ENCODE measurements around the gene PTPA.

The PTPA gene

GRCh38 chr9:129084087-129084486 lies 27.1 kb upstream of the PTPA start:
- DNase-seq = no peak

GRCh38 chr9:129089246-129089645 lies 22.0 kb upstream of the PTPA start:
- no peak for DNase-seq

GRCh38 chr9:129093602-129094386 lies 17.4 kb upstream of the PTPA start:
- no peak for DNase-seq

- no peak for DNase-seq
Measured at GRCh38 chr9:129094387-129095169, 16.6 kb upstream of the PTPA start.

- DNase-seq = no peak
Measured at GRCh38 chr9:129095170-129095667, 16.0 kb upstream of the PTPA start.

GRCh38 chr9:129095908-129096307 lies 15.3 kb upstream of the PTPA start:
- no peak for DNase-seq

GRCh38 chr9:129097671-129098306 lies 13.4 kb upstream of the PTPA start:
- DNase-seq = no peak

- no peak for DNase-seq
Measured at GRCh38 chr9:129098328-129098727, 12.9 kb upstream of the PTPA start.

- no peak for DNase-seq
Measured at GRCh38 chr9:129100383-129101169, 10.6 kb upstream of the PTPA start.

- no peak for DNase-seq
Measured at GRCh38 chr9:129101279-129101678, 9.9 kb upstream of the PTPA start.

- no peak for DNase-seq
Measured at GRCh38 chr9:129102095-129102525, 9.1 kb upstream of the PTPA start.

- peak; percentile 35 for DNase-seq
Measured at GRCh38 chr9:129102791-129103594, 8.2 kb upstream of the PTPA start.

GRCh38 chr9:129103595-129103965 lies 7.6 kb upstream of the PTPA start:
- no peak for DNase-seq

GRCh38 chr9:129104051-129104450 lies 7.2 kb upstream of the PTPA start:
- no peak for DNase-seq

- DNase-seq = no peak
Measured at GRCh38 chr9:129105857-129106694, 5.1 kb upstream of the PTPA start.

GRCh38 chr9:129107651-129108050 lies 3.6 kb upstream of the PTPA start:
- no peak for DNase-seq

GRCh38 chr9:129108083-129108804 lies 3.0 kb upstream of the PTPA start:
- no peak for DNase-seq

- no peak for DNase-seq
Measured at GRCh38 chr9:129108805-129109536, 2.2 kb upstream of the PTPA start.

GRCh38 chr9:129109537-129109903 lies 1.7 kb upstream of the PTPA start:
- peak; percentile 20 for DNase-seq
